ENCODE measurements around the gene INTS3. TPM values are rescaled to one million over a fixed set of nuclear protein-coding genes. Genes with fewer than 3 reads are reported as not detected.

Gene INTS3
- total and polyA plus RNA-seq, 10 of the 15 experiments (the other 5 are each of a cell fraction or from before 2014, with no cell fraction given), result 12.6 to 87.4 (median 30.8) TPM

- TF ChIP-seq, protein P1, sequence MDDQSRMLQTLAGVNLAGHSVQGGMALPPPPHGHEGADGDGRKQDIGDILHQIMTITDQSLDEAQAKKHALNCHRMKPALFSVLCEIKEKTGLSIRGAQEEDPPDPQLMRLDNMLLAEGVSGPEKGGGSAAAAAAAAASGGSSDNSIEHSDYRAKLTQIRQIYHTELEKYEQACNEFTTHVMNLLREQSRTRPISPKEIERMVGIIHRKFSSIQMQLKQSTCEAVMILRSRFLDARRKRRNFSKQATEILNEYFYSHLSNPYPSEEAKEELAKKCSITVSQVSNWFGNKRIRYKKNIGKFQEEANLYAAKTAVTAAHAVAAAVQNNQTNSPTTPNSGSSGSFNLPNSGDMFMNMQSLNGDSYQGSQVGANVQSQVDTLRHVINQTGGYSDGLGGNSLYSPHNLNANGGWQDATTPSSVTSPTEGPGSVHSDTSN (IDR thresholded peaks at IDR 0.05; ENCODE audit: insufficient replicate concordance, low read depth, low read length), result peak; percentile 86
- TF ChIP-seq YBX1 (IDR thresholded peaks at IDR 0.05) (no peak), NFYA (IDR thresholded peaks at IDR 0.05; ENCODE audit: borderline replicate concordance, low read depth, low read length) (no peak), E4F1 (IDR thresholded peaks at IDR 0.05; ENCODE audit: borderline replicate concordance, partially characterized antibody) (no peak), MXI1 (IDR thresholded peaks at IDR 0.05; ENCODE audit: low read depth, low read length) (no peak), MLLT1 (IDR thresholded peaks at IDR 0.05) (0 out of 2 replicates have a peak, but pooled peaks have one; percentile 22), LARP7 (IDR thresholded peaks at IDR 0.05) (no peak), JUND (IDR thresholded peaks at IDR 0.05; ENCODE audit: low read depth, low read length) (no peak), KDM1A (IDR thresholded peaks at IDR 0.05; ENCODE audit: borderline replicate concordance) (no peak), BCL11A (IDR thresholded peaks at IDR 0.05; ENCODE audit: low read depth, low read length) (0 out of 2 replicates have a peak, but pooled peaks have one; percentile 16), IKZF1 (conservative IDR thresholded peaks at IDR 0.05) (peak; percentile 99), POLR2AphosphoS2 (IDR thresholded peaks at IDR 0.05; ENCODE audit: low read depth, low read length) (no peak), BCLAF1 (IDR thresholded peaks at IDR 0.05) (no peak), SUZ12 (IDR thresholded peaks at IDR 0.05; ENCODE audit: unreplicated experiment) (no peak), ZZZ3 (IDR thresholded peaks at IDR 0.05; ENCODE audit: control insufficient read depth, insufficient read length, low read depth) (no peak), ZNF687 (IDR thresholded peaks at IDR 0.05) (no peak), TCF3 (IDR thresholded peaks at IDR 0.05; ENCODE audit: borderline replicate concordance, insufficient read depth, low read depth, low read length) (no peak)
These were observed 63.3 kb downstream of the INTS3 start (continued) for GRCh38 chr1:153790966-153791647.

All from GM12878 (cell line).